Non-pigmented ciliary epithelial cell (primary cell): ENCODE measurements around the gene CCDC97.

Source experiments
- DNase-seq: peaks from one replicate; pipeline ENCODE4 v3.0.0-alpha.2; 2010; ENCODE audit warnings: low read depth

Gene CCDC97

GRCh38 chr19:41320185-41320518 is 10.2 kb downstream of the CCDC97 start:
- DNase-seq, result no peak

DNA sequence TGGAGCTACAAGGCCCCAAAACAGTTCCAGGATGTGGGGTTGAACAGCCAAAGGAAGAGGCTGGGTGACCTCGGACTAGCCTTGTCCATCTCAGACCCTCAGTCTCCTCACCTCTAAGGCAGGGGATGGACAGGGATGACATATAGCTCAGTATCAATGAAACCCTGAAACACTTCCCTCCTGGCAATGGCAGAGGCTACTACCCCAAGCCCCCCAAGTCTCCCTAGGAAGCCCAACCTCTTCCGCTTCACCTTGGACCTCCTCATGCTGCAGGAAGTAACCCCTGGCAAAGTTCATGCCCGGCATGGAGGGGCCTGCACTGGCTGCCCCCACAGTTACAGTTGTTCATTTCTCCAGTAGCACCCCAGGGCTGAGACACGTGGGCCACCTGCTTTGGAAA is 10.6 kb downstream of the CCDC97 start:
- no peak for DNase-seq

- no peak for DNase-seq
Measured at GRCh38 chr19:41321204-41321599, 11.2 kb downstream of the CCDC97 start.

GRCh38 chr19:41321600-41322270 is 11.8 kb downstream of the CCDC97 start:
- DNase-seq, result no peak

GRCh38 chr19:41322451-41322850 is 12.5 kb downstream of the CCDC97 start:
- DNase-seq, result no peak

DNA sequence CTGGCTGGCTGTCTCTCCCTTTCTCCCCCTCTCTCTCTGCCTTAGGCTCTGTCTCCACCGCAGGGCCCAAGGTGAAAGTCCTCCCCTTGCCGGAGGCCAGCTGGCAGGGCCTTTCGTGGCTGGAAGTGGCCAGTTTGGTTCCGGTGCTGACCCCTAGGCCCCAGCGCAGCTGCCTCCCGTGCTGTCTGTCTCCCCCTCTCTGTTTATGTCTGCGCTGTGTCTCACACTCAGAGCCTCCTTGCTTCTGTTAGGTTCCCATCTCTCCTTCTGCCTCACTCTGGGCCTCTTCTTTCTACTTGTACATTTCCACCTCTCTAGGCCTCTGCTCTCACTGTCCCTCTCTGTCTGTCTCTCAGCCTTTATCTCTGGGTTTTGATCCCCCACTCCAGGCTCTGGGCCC is 13.1 kb downstream of the CCDC97 start:
- no peak for DNase-seq

DNA sequence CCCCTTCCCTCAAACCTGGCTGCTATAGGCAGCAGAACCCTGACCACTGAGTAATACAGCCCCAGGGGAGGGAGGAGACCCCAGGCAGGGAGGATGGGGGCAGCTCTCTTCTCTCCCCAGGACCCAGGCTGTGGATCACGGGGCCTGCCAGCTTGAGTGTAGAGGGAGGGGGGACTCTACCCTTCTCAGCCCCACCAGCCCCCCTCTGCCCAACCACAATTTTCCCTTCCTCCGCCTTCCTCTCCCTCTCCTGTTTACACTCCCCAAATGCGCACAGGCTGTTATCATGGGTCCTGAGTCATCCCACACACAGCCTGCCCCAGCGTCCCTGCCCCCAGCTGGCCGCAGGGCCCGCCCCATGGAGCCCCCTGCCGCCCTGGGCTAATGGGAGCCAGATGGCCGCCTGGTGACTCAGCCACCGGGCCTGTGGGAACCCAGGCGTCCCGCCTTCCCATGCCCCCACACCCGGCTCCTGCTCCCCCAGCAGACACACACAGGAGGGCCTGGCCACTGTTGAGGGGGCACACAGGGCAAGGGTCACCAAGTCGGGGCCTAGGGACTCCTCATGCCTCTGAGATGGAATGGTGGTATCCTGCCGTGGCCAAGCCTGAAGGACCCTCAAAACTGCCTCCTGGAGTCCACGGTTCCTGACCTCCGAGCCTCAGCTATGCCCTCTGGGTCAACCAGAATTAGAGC is 13.6 kb downstream of the CCDC97 start:
- DNase-seq, result peak; percentile 82

DNA sequence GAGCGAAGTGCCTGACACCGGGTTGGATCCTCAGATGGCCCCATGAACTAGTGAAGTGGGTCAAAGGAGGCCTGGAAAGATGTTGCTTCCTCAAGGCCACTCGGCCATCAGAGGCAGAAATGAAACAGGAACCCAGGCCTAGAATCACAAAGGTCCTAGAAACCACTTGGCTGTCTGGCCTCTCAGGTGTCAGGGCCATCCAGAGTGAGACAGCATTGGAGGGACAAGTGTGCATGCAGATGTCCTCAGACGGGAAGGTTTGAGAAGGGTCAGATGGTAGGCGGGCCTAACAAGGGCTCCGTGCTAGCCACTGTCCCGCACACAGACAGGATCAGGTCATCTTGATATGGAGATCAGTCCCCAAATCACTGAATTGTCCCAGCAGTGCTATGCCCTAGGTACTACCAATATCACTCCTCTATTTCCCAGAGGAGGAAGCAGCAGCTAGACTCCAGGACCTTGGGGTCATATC is 14.3 kb downstream of the CCDC97 start:
- no peak for DNase-seq

DNA sequence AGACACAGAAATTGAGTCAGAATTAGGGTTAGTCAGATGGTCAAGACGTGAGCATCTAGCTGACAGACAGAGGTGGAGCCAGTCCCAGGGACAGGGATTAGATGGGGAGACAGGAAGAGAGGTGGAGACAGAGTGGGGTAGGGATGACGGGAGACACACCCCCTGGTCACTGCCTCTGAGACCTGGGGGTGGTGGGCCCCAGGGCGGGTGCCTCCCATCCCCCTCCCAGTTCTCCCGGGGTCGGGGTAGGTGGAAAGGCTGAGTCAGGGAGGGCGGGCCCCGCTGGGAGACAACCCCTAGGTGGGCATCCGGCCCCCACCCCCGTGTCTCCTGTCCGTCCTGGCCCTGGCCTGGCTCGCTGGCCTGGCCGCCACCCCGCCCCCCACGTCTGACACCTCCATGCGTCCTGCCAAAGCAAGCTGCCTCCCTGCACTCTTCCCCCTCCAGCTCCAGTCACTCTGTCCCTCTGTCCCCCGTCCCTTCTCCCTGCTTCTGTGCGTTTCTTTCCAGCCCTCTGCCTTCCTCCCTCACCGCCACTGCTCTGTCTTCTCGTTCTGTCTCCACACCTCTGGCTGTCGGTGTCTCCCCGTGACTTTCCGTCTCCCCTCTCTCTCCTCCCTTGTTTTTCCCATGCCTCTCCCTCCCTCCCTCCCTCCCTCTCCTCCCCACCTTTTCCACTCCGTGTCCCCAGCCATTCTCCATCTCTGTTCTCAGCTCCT is 15.1 kb downstream of the CCDC97 start:
- peak; percentile 65 for DNase-seq

- no peak for DNase-seq
Measured at GRCh38 chr19:41325640-41325946, 15.6 kb downstream of the CCDC97 start.

GRCh38 chr19:41325947-41326706 is 16.2 kb downstream of the CCDC97 start:
- peak; percentile 68 for DNase-seq

DNA sequence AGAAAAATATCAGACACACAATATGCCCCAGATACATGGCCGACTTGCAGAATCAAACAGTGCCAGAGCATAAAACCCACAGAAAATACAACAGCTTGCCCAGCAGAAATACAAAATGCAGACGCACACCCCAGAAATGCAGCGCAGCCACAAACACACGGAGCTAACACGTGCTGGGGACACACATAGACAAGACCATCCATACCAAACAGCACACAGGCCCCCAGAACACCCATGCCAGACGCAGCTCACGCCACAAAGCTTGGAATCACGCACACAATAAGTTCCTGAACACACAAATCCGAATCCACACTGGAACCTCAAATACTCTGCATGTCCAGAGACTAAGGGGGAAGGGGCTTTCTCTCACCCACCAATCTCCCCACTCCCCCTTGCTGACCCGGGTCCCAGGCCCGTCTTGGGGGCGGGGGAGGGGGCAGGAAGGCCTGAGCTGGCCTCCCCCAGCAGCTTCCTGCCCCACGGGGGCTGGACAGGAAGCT is 17.2 kb downstream of the CCDC97 start:
- no peak for DNase-seq

- no peak for DNase-seq
Measured at GRCh38 chr19:41327576-41328156, 17.7 kb downstream of the CCDC97 start.

GRCh38 chr19:41328157-41328841 is 18.3 kb downstream of the CCDC97 start:
- DNase-seq, result no peak

- DNase-seq, result no peak
Measured at GRCh38 chr19:41328842-41329225, 18.9 kb downstream of the CCDC97 start.

DNA sequence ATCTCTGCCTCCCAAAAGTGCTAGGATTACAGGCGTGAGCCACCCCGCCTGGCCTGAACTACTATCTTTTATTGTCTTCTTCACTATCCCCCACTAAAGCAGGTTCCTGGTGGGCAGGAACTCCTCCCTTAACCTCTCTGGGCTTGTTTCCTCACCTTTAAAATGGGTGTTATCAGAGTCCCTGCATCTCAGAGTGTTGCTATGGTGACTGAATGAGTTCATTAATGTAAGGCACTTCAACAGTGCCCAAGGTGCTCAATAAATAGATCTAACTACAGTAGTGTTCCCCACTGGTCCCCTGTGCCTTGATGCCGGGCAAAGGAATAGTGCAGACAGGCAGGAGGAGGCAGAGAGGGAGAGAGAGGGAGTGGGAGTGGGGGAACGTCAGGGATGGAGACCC is 20.5 kb downstream of the CCDC97 start:
- DNase-seq, result no peak

DNA sequence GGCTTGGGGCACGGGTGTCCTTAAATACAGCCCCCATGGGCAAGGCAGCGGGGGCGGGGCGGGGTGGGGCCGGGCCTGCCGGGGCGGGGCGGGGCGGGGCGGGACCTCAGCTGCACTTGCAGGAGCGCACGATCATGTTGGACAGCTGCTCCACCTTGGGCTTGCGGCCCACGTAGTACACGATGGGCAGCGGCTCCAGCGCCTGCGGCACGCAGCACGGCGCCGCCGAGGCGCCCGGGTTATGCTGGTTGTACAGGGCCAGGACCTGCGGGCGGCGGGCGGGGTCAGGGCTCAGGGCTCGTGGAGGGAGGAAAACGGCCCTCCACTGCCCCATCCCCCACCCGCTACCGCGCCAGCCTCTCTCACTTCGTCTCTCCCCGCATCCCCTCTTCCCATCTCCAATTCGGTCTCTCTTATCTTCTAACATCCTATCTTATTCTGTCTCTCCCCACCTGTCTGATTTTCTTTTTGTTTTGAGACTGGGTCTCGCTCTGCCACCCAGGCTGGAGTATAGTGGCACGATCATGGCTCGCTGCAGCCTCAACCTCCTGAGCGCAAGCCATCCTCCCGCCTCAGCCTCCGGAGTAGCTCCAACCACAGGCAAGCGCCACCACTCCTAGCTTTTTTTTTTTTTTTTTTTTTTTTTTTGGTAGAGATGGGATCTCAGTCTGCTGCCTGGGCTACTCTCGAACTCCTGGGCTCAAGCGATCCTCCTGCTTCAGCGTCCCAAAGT is 21.1 kb downstream of the CCDC97 start:
- no peak for DNase-seq

- DNase-seq, result no peak
Measured at GRCh38 chr19:41332000-41332399, 22.0 kb downstream of the CCDC97 start.

- no peak for DNase-seq
Measured at GRCh38 chr19:41332468-41332867, 22.5 kb downstream of the CCDC97 start.

DNA sequence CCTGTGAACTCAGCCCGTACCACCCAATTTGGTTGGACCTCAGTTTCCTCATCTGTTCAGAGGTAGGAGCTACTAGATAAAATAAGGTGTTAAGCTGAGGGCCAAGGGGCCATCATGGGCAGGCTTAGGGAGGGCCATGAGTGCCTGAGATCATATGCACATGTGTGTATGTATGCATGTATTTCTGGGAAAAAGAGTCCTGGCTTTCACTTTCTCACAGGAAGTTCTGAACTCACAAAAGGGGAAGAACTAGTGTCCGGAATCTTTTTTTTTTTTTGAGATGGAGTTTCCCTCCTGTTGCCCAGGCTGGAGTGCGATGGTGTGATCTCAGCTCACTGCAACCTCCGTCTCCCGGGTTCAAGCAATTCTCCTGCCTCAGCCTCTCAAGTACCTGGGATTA is 24.8 kb downstream of the CCDC97 start:
- no peak for DNase-seq

- no peak for DNase-seq
Measured at GRCh38 chr19:41335467-41335866, 25.5 kb downstream of the CCDC97 start.
